BJ (cell line): ENCODE data around the gene OMP. TPM values are rescaled to one million over a fixed set of nuclear protein-coding genes. Genes with fewer than 3 reads are reported as not detected.

Source experiments
- CTCF ChIA-PET: fragments of 350-600 bp; formaldehyde crosslinking; extraction: SDS; loops from one replicate; lab custom pipeline; 2021; ENCODE audit warnings: antibody characterized with exemption, inconsistent platforms; lab: Yijun Ruan, JAX
- POLR2A ChIA-PET: fragments of 300-600 bp; sonication (Branson Sonifier 250); formaldehyde crosslinking; extraction: SDS; loops from one replicate; lab custom pipeline; 2021; ENCODE audit warnings: antibody characterized with exemption; lab: Charles Lee
- DNase-seq: peaks from one replicate; pipeline ENCODE4 v3.0.0-alpha.2; 2011; ENCODE audit warnings: low read depth
- H3K27me3 ChIP-seq: 2 replicates; pipeline ENCODE4 v1.6.0; 2011; ENCODE audit warnings: low read length; ENCODE audit not compliant: control insufficient read depth, insufficient read depth
- H3K36me3 ChIP-seq: 2 replicates; pipeline ENCODE4 v1.5.1; 2011; ENCODE audit warnings: low read length; ENCODE audit not compliant: control insufficient read depth, insufficient read depth
- H3K4me3 ChIP-seq: 2 replicates; pipeline ENCODE4 v1.5.1; 2011; ENCODE audit warnings: low read depth, mild to moderate bottlenecking, control low read depth, low read length
- polyA plus RNA-seq: library from polyadenylated mRNA; depleted of rRNA; stranded (reverse); fragments of >200 nt; gene quantifications from 2 replicates; pipeline ENCODE4 v1.2.3, GENCODE V29; 2011
- TF ChIP-seq, protein P1 (sequence below): IDR thresholded peaks from 2 replicates; pipeline ENCODE4 v1.5.1; 2011; ENCODE audit warnings: low read depth, mild to moderate bottlenecking, control low read depth, inconsistent platforms, low read length, moderate library complexity; ENCODE audit not compliant: insufficient read depth

OMP gene
- polyA plus RNA-seq, 1 experiment, result not detected

DNA sequence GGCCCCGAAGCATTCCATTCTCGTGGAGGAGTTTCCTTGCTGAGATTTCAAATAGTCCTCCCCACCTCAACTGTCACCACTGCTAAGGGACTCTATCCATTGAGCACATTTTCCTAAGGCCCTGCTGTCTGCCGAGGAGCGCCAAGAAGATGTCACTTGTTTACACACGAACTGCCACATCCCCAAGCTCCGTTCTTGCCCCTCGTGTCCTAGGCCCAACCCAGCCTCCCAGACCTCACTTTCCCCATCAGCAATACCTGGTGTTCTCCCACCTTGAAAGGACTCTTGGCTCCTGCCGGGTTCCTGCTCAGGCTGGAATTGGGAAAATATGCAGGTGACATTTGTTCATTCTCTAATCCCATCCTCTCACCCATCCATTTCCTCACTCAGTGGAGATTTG is 21.4 kb downstream of the OMP start:
- H3K36me3 ChIP-seq, result peaks cover 12% of the 10 kb centered on the region
- H3K27me3 ChIP-seq, result no peaks in the 10 kb centered on the region
- POLR2A ChIA-PET, result no interaction called here
- no peak for DNase-seq
- TF ChIP-seq, protein P1, sequence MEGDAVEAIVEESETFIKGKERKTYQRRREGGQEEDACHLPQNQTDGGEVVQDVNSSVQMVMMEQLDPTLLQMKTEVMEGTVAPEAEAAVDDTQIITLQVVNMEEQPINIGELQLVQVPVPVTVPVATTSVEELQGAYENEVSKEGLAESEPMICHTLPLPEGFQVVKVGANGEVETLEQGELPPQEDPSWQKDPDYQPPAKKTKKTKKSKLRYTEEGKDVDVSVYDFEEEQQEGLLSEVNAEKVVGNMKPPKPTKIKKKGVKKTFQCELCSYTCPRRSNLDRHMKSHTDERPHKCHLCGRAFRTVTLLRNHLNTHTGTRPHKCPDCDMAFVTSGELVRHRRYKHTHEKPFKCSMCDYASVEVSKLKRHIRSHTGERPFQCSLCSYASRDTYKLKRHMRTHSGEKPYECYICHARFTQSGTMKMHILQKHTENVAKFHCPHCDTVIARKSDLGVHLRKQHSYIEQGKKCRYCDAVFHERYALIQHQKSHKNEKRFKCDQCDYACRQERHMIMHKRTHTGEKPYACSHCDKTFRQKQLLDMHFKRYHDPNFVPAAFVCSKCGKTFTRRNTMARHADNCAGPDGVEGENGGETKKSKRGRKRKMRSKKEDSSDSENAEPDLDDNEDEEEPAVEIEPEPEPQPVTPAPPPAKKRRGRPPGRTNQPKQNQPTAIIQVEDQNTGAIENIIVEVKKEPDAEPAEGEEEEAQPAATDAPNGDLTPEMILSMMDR, result no peak
- H3K4me3 ChIP-seq, result no peak overlapping the region
- CTCF ChIA-PET, result no interaction called here

DNA sequence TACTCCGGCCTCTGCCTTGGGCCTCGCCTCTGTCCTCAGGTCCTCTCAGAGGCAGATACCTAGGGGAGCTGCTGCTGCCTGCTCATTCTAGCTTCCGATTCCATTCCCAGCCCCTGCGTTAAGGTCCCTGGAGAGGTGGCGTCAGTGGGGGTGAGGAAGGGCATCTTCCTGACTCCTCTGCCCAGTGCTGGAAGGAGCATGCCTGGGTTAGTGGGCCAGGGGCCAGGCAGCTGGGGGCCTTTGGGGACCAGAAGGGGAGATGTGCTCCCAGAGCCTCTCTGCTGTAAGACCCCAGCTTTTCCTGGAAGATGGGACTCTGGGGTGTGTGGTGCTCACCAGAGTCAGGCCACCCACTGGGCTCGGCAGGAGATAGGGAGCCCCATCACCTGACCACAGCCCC is 21.8 kb downstream of the OMP start:
- no peak overlapping the region for H3K4me3 ChIP-seq
- ChIA-PET CTCF (no interaction called here), POLR2A (no interaction called here)
- TF ChIP-seq, protein P1, result no peak
- H3K27me3 ChIP-seq, result no peaks in the 10 kb centered on the region
- DNase-seq, result no peak
- peaks cover 11% of the 10 kb centered on the region for H3K36me3 ChIP-seq

DNA sequence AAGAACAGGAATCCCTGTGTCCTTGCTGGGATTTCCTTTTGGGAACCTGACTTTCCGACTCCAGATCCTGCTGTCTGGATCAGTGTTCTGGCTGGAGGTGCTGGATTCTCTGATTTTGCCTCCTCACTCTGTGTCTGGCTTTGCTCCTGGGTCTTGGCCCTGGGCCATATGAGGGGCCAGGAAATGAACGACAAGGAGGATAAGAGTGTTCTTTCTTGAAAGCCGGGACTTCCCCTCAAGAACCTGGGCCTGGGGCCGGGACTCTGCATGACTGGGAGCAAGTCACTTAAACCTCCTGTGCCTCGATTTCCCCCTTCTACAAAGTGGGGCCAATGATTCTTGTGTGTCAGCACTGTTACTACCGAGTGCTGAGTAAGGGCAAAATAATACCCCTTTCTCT is 22.6 kb downstream of the OMP start:
- ChIA-PET POLR2A (no interaction called here), CTCF (no interaction called here)
- no peak for DNase-seq
- no peaks in the 10 kb centered on the region for H3K27me3 ChIP-seq
- H3K36me3 ChIP-seq, result peaks cover 10% of the 10 kb centered on the region
- no peak overlapping the region for H3K4me3 ChIP-seq
- TF ChIP-seq, protein P1, result no peak

DNA sequence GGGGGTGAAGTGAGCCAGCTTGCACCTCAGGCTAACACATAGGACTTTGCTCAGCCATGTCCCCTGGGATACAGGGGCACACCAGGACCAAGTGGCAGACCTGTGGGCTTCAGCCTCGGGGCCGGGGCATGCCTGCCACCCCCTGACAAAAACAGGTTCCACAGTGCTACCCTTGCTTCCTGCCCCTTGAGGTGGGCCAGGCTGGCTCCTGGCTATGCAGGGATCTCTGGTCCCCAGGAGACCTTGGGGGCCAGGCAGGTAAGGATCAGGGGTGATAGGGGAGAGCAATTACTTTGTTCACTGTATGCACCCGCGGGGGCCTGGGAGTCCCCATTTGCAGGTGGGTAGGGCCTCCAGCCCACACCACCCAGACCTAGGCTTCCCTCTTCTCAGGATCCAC is 23.1 kb downstream of the OMP start:
- DNase-seq, result no peak
- ChIA-PET POLR2A (no interaction called here), CTCF (interaction anchor here (2.5 to 9.7 kb wide), 5 partner anchors 12 to 493 kb away, joined by 30 to 167 read pairs (median 49); no protein-coding TSS in a partner anchor)
- H3K27me3 ChIP-seq, result no peaks in the 10 kb centered on the region
- peaks cover 10% of the 10 kb centered on the region for H3K36me3 ChIP-seq
- H3K4me3 ChIP-seq, result no peak overlapping the region
- TF ChIP-seq, protein P1, result no peak

DNA sequence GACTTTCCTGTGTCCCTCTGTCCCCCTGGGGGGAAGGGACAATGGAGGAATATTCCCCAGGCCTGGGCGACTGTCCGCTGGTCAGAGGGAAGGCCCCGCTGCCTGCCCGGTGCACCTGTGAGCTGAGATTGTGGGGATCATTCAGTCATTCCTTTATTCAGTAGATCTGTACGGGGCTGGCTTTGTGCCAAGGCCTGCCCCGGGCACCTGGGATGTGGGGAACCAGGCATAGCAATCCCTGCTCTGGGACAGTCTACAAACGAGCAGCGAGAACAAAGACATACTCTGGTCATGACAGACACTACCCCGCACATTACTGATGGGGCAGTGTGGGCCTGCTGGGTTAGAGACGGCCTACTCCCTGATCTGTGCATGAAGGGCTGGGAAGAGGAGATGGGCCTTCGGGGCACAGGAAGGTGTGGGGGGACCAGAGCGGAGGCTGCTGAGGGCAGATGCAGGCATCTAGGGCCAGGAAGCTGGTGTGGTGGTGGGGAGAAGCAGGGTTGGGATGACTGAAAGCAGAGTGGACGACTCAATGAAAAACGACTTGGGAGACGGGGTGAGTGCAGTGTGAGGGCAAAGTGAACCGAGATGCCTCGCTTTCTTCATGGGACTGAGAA is 23.6 kb downstream of the OMP start:
- Histone ChIP-seq H3K4me3 (no peak overlapping the region), H3K27me3 (no peaks in the 10 kb centered on the region), H3K36me3 (peaks cover 8% of the 10 kb centered on the region)
- TF ChIP-seq, protein P1, result no peak
- DNase-seq, result no peak
- ChIA-PET CTCF (interaction anchor here (0.6 to 9.7 kb wide), 34 partner anchors 10 to 1438 kb away, joined by 3 to 167 read pairs (median 6); no protein-coding TSS in a partner anchor), POLR2A (no interaction called here)
